HepG2 (cell line): ENCODE results near the gene BCL2L11. TPM values are rescaled to one million over a fixed set of nuclear protein-coding genes. Genes with fewer than 3 reads are reported as not detected.

Experiments used
- ESRRA ChIP-seq: sonication (generic); formaldehyde crosslinking; IDR thresholded peaks from 2 replicates; pipeline ENCODE4 v1.5.1; 2020; ENCODE audit warnings: mild to moderate bottlenecking, low read depth, missing genetic modification reagents
- KDM3A ChIP-seq: IDR thresholded peaks from 2 replicates; pipeline ENCODE4 v1.6.1; 2018; ENCODE audit warnings: low read depth, missing compliant biosample characterization
- RARG ChIP-seq: sonication (generic); formaldehyde crosslinking; IDR thresholded peaks from 2 replicates; pipeline ENCODE4 v1.4.0; 2020; ENCODE audit warnings: low read depth, mild to moderate bottlenecking, missing genetic modification reagents
- RXRA ChIP-seq: sonication (generic); formaldehyde crosslinking; IDR thresholded peaks from 2 replicates; pipeline ENCODE4 v1.5.1; 2020; ENCODE audit warnings: missing genetic modification reagents
- SP140L ChIP-seq: sonication (generic); formaldehyde crosslinking; IDR thresholded peaks from 2 replicates; pipeline ENCODE4 v1.4.0; 2020; ENCODE audit warnings: missing genetic modification reagents, borderline replicate concordance
- SRSF1 ChIP-seq: fragments of 200-400 bp; formaldehyde crosslinking; optimal IDR thresholded peaks from 2 replicates; pipeline ENCODE3; 2017; ENCODE audit warnings: mild to moderate bottlenecking, low read depth, low read length, moderate library complexity
- ZNF207 ChIP-seq: fragments of 450-650 bp; IDR thresholded peaks from 2 replicates; pipeline ENCODE4 v1.6.1; 2016; ENCODE audit warnings: antibody characterized with exemption, borderline replicate concordance
- ZNF296 ChIP-seq: sonication (generic); formaldehyde crosslinking; conservative IDR thresholded peaks from 2 replicates; pipeline ENCODE4 v1.5.0; 2020; ENCODE audit warnings: mild to moderate bottlenecking, missing genetic modification reagents
- ZNF703 ChIP-seq: sonication (generic); formaldehyde crosslinking; IDR thresholded peaks from 2 replicates; pipeline ENCODE4 v1.5.1; 2020; ENCODE audit warnings: missing genetic modification reagents, mild to moderate bottlenecking, moderate library complexity, borderline replicate concordance
- ZNF747 ChIP-seq: sonication (generic); formaldehyde crosslinking; IDR thresholded peaks from 2 replicates; pipeline ENCODE4 v1.8.1; 2023; ENCODE audit warnings: missing genetic modification reagents, mild to moderate bottlenecking, borderline replicate concordance
- polyA plus RNA-seq, 8 experiments: library from polyadenylated mRNA; depleted of rRNA in 3 of 8; stranded (reverse) in 7 of 8; unstranded in 1 of 8; fragments of >200 nt; fragmentation: Illumina TruSeq in 4 of 8; extraction: Trizol in 4 of 8; gene quantifications; 2 replicates each; pipeline versions ENCODE4 v1.2.1 to v1.2.3, GENCODE V29; 2011 to 2016; ENCODE audit warnings: low read depth in 4 of 8, missing spikeins in 1 of 8, mixed read lengths in 1 of 8; ENCODE audit not compliant: insufficient read depth in 1 of 8
- total RNA-seq, 5 experiments: library from RNA; depleted of rRNA; stranded (reverse); fragments of >200 nt; fragmentation: Illumina TruSeq; extraction: Trizol; gene quantifications; 2 replicates each; pipeline ENCODE4 v1.2.3, GENCODE V29; 2016; ENCODE audit warnings: low read depth in 1 of 5
- TF ChIP-seq, protein P1 (sequence below): sonication (generic); formaldehyde crosslinking; IDR thresholded peaks from 2 replicates; pipeline ENCODE4 v1.4.0; 2020; ENCODE audit warnings: missing genetic modification reagents
- TF ChIP-seq, protein P2 (sequence below): sonication (generic); formaldehyde crosslinking; IDR thresholded peaks from 2 replicates; pipeline ENCODE4 v1.4.0; 2020; ENCODE audit warnings: missing genetic modification reagents; ENCODE audit errors: not compliant biosample characterization
- TF ChIP-seq, protein P3 (sequence below): sonication (generic); formaldehyde crosslinking; IDR thresholded peaks from 2 replicates; pipeline ENCODE4 v1.5.0; 2020; ENCODE audit warnings: mild to moderate bottlenecking, missing genetic modification reagents
- TF ChIP-seq, protein P4 (sequence below): sonication (generic); formaldehyde crosslinking; IDR thresholded peaks from 2 replicates; pipeline ENCODE4 v1.4.0; 2020; ENCODE audit warnings: missing genetic modification reagents, borderline replicate concordance
- TF ChIP-seq, protein P5 (sequence below): sonication (generic); formaldehyde crosslinking; conservative IDR thresholded peaks from 2 replicates; pipeline ENCODE4 v1.4.0; 2020; ENCODE audit warnings: missing genetic modification reagents
- TF ChIP-seq, protein P6 (sequence below): sonication (generic); formaldehyde crosslinking; IDR thresholded peaks from 2 replicates; pipeline ENCODE4 v1.8.1; 2023; ENCODE audit warnings: mild to moderate bottlenecking, missing genetic modification reagents

BCL2L11 gene
- total and polyA plus RNA-seq, 2 of the 13 experiments (the other 11 are each of a cell fraction or from before 2014, with no cell fraction given) = 6.1 to 9.7 TPM

DNA sequence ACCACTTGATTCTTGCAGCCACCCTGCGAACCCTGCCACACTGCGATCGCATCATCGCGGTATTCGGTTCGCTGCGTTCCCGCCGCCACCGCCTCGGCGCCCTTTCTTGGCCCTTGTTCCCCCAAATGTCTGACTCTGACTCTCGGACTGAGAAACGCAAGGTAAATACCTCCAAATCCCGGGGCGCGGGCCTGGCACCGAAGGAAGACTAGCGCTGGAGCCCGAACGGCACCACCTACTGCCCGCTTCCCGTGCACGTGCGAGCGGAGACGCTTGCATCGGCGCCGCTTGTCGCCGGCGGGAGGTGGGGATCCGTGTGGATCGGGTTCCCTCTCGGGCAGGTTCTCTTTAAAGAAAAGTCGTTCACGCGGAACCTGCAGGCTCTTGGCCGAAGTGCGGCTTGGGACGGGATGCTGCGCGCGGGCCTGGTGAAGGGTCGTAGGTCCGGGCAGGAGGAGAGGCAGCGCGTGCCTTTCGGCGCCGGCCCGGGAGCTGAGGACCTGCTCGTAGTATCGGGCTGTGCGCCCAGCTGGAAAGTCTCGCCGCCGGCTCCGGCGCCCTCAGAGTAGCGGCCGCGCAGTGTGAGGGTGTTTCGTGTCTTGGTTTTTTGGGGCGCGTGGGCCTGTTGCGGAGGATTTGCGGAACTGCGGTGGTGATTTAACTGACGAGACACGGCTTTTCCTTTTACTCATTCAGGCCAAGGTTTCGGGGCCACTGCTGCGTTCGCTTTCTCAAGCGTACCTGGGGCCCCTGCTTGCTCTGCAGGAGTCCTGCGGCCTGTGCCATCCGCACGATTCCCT, 514 bp downstream of the BCL2L11 start (continued):
- TF ChIP-seq ZNF207 (no peak), SP140L (CRISPR knock-in tag) (no peak), ZNF703 (peak; percentile 60; the same call in 1 of the 2 replicates), ZNF296 (CRISPR knock-in tag) (peak; percentile 89), RXRA (CRISPR knock-in tag) (no peak; the same call in 1 of the 2 replicates), ESRRA (CRISPR knock-in tag) (no peak), RARG (0 out of 2 replicates have a peak, but pooled peaks have one; percentile 1), ZNF747 (0 out of 2 replicates have a peak, but pooled peaks have one; percentile 16), KDM3A (CRISPR knock-in tag) (0 out of 2 replicates have a peak, but pooled peaks have one; percentile 4), SRSF1 (peak; percentile 14)
- TF ChIP-seq, protein P1, sequence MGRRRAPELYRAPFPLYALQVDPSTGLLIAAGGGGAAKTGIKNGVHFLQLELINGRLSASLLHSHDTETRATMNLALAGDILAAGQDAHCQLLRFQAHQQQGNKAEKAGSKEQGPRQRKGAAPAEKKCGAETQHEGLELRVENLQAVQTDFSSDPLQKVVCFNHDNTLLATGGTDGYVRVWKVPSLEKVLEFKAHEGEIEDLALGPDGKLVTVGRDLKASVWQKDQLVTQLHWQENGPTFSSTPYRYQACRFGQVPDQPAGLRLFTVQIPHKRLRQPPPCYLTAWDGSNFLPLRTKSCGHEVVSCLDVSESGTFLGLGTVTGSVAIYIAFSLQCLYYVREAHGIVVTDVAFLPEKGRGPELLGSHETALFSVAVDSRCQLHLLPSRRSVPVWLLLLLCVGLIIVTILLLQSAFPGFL (CRISPR knock-in tag) = no peak; the same call in 1 of the 2 replicates
- TF ChIP-seq, protein P2, sequence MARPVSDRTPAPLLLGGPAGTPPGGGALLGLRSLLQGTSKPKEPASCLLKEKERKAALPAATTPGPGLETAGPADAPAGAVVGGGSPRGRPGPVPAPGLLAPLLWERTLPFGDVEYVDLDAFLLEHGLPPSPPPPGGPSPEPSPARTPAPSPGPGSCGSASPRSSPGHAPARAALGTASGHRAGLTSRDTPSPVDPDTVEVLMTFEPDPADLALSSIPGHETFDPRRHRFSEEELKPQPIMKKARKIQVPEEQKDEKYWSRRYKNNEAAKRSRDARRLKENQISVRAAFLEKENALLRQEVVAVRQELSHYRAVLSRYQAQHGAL = no peak
- TF ChIP-seq, protein P3, sequence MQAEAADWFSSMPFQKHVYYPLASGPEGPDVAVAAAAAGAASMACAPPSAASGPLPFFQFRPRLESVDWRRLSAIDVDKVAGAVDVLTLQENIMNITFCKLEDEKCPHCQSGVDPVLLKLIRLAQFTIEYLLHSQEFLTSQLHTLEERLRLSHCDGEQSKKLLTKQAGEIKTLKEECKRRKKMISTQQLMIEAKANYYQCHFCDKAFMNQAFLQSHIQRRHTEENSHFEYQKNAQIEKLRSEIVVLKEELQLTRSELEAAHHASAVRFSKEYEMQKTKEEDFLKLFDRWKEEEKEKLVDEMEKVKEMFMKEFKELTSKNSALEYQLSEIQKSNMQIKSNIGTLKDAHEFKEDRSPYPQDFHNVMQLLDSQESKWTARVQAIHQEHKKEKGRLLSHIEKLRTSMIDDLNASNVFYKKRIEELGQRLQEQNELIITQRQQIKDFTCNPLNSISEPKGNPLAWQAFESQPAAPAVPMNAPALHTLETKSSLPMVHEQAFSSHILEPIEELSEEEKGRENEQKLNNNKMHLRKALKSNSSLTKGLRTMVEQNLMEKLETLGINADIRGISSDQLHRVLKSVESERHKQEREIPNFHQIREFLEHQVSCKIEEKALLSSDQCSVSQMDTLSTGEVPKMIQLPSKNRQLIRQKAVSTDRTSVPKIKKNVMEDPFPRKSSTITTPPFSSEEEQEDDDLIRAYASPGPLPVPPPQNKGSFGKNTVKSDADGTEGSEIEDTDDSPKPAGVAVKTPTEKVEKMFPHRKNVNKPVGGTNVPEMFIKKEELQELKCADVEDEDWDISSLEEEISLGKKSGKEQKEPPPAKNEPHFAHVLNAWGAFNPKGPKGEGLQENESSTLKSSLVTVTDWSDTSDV (CRISPR knock-in tag) = peak; percentile 52; the same call in 1 of the 2 replicates
- TF ChIP-seq, protein P4, sequence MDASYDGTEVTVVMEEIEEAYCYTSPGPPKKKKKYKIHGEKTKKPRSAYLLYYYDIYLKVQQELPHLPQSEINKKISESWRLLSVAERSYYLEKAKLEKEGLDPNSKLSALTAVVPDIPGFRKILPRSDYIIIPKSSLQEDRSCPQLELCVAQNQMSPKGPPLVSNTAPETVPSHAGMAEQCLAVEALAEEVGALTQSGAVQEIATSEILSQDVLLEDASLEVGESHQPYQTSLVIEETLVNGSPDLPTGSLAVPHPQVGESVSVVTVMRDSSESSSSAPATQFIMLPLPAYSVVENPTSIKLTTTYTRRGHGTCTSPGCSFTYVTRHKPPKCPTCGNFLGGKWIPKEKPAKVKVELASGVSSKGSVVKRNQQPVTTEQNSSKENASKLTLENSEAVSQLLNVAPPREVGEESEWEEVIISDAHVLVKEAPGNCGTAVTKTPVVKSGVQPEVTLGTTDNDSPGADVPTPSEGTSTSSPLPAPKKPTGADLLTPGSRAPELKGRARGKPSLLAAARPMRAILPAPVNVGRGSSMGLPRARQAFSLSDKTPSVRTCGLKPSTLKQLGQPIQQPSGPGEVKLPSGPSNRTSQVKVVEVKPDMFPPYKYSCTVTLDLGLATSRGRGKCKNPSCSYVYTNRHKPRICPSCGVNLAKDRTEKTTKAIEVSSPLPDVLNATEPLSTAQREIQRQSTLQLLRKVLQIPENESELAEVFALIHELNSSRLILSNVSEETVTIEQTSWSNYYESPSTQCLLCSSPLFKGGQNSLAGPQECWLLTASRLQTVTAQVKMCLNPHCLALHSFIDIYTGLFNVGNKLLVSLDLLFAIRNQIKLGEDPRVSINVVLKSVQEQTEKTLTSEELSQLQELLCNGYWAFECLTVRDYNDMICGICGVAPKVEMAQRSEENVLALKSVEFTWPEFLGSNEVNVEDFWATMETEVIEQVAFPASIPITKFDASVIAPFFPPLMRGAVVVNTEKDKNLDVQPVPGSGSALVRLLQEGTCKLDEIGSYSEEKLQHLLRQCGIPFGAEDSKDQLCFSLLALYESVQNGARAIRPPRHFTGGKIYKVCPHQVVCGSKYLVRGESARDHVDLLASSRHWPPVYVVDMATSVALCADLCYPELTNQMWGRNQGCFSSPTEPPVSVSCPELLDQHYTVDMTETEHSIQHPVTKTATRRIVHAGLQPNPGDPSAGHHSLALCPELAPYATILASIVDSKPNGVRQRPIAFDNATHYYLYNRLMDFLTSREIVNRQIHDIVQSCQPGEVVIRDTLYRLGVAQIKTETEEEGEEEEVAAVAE = no peak
- TF ChIP-seq, protein P5, sequence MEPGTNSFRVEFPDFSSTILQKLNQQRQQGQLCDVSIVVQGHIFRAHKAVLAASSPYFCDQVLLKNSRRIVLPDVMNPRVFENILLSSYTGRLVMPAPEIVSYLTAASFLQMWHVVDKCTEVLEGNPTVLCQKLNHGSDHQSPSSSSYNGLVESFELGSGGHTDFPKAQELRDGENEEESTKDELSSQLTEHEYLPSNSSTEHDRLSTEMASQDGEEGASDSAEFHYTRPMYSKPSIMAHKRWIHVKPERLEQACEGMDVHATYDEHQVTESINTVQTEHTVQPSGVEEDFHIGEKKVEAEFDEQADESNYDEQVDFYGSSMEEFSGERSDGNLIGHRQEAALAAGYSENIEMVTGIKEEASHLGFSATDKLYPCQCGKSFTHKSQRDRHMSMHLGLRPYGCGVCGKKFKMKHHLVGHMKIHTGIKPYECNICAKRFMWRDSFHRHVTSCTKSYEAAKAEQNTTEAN = 0 out of 2 replicates have a peak, but pooled peaks have one; percentile 2
- TF ChIP-seq, protein P6, sequence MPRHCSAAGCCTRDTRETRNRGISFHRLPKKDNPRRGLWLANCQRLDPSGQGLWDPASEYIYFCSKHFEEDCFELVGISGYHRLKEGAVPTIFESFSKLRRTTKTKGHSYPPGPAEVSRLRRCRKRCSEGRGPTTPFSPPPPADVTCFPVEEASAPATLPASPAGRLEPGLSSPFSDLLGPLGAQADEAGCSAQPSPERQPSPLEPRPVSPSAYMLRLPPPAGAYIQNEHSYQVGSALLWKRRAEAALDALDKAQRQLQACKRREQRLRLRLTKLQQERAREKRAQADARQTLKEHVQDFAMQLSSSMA (CRISPR knock-in tag) = peak; percentile 77; the same call in 1 of the 2 replicates
